MV-4-11 (cell line): ENCODE data around the gene IRF2BP2.

Source experiments
- DNase-seq: peaks from one replicate; lab custom pipeline; 2025; lab: John Stamatoyannopoulos, UW

IRF2BP2 gene

DNA sequence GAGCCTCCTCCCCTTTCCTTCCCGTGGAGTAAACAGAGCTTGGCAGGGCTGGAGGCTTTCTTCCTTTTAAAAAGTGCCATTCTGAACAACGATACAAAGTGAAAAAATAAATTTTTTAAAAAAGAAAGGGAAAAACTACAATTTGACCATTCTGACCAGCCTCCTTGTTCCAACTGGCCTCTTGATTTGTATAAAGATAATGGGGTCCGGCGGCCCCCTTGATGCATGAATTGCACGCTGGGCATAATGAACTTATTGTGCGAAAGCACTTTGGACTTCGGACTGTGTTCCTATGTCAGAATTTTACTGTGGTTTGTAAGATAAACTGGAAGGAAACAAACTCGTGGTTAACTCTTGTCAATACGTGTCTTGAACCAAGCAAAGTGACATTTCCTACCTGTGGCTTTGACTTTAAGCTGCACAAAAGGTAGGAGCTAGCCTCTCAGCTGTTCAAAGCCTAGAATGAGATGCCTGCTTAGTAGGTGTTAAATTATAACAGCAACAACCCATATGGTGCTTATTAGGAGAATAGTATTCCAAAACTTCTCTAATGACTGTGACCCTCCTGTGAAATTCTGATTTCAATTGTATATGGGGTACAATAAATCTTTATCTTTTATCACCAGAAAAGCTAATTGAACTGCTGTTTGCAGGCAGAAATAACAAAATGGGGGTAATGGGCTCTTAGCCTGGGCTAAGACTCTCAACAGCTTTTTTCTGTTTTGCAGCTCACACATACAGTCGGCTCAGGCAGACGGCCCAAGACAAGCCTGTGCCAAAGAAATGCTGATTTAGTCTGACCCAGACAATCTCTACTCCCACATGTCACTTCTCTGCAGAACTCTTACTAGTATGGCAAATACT lies 9.3 kb downstream of the IRF2BP2 start:
- peak; percentile 58 for DNase-seq

DNA sequence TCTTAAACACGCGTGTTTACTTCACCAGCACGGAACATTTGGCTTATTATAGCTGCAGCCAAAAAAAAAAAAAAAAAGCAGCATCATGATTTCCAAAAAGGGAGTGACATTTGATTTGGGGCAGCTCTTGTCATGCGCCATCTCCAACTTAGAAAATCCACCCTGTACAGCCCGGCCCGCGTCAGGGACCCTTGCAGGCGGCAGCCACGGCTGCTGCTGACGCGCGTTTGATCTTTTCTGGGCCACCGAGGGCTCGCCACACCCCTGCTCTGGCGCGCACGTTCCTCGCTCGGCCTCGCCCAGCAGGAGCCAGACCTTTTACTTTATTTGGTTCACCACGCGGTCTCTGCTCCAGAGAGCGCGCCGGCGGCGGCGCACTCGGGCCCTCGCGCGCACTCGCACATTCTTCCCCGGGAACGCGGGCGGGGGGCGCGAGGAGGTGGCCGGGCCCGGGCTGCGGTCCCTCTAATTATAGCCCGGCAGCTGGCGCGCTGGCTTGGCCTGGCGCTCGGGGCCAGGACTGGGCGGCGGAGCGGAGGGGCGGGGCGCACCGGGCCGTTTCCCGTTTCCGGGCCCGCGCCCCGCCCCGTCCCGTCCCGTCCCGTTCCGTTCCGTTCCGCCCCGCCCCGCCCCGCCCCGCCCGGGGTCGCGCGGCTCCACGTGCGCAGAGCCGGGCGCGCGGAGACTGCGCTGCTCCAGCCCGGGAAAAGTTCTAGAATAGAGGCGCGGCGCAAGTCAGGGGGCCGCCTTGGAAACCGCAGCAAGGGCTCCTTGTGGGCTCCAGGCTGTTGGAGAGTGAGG lies 10.2 kb downstream of the IRF2BP2 start:
- peak; percentile 94 for DNase-seq

DNA sequence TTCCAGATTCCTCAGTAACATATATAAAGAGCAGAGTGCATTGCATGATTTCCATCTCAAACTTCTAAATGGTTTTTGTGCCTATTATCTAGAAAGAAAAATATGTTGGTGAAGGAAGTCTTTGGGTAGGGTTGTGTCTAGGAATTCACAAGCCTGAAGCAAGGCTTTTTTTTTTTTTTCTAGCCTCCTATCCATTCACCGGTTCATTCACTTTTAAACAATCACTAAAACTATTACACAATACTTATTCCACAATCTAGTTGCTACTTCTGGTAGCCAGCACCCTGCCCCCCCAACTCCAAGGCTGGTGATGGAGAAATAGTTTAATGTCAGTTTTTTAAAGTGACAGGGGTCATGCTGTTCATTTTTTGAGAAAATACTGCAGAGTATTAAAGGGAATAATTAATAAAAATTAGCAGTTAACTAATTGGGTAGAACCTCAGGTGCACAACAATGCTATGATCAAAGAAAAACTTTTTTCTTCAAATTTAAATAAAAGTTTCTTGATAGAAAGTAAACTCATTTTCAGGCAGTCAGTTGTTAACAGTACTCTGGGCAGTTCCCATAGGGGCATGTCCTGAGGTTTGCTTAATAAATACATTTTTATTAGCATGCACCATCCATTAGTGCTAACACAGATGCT lies 10.9 kb downstream of the IRF2BP2 start:
- peak; percentile 89 for DNase-seq

DNA sequence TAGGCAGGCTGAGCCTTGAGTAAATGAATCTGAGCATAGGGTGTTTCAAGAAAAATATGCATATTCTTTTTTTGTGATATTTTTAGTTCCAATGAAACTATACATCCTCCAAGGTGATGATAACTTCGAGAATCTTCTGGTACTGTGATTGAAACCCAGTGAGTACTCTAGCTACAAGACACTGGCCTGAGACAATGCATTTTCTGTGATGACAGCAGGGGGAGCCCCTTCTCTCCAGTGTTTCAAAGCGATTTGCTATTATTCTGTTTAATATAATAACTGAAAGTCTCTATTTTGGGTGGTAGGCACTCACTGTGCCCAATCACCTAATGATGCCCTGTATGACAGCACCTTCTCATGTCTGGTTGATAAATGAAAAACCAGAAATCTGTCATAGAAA lies 12.1 kb downstream of the IRF2BP2 start:
- peak; percentile 65 for DNase-seq

DNA sequence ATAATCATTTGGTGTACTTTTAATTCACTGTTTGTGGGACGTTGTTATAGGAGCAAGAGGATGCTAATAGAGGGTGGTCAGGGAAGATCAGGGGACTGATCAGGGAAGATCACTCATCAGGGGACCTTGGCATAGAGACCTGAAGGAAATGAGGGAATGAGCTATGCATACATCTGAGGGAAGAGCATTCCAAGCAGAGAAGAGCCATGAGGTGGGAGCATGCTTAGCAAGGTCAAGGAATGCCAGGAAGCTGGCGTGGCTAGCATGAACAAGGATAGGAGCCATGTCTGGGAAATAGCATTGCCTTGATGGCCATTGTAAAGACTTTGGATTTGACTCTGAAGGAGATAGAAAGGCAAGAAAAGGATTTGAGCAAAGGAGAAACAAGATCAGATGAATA lies 14.1 kb downstream of the IRF2BP2 start:
- DNase-seq, result no peak

DNA sequence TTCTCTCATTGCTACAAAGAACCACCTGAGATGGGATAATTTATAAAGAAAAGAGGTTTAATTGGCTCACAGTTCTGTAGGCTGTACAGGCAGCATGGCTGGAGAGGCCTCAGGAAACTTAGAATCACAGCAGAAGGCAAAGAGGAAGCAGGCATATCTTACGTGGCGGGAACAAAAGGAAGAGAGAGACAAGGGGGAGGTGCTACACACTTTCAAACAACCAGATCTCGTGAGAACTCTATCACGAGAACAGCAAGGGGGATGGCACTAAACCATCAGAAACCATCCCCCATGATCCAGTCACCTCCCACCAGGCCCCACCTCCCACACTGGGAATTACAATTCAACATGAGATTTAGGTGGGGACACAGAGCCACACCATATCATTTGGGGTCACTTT lies 15.4 kb downstream of the IRF2BP2 start:
- peak; percentile 44 for DNase-seq

DNA sequence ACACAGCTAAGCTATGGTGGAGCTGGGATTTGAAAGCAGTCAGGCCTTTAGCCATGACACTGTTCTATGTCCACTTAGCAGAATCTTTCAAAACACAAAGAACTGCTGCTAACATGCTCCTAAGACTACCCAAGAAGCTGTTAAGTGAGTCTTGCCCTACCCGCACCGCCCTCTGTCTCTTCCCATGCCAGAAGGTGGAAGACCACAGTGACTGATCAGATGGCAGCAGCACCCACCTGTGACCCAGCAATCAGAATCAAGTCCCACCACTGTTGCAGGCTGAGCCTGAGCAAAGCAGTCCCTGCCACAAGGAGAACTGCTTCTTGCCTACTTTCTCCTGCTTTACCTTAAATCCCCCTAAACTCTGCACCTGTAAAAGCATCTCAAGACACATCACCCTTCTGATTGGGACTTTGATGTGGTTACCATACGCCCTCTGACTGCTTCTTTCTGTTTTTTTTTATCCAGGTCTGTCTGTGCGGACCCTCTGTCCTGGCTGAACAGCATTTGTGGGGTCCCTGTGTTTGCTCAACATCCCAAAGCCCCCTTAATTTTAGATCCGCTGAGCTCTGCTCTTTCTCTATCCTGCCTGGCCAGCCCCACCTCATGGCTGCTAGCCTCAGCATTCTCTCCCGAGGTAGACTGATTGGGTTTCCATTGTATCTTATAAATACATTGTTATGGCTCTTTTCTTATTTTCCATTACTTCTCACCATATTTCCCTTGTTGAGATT lies 16.0 kb downstream of the IRF2BP2 start:
- no peak for DNase-seq

DNA sequence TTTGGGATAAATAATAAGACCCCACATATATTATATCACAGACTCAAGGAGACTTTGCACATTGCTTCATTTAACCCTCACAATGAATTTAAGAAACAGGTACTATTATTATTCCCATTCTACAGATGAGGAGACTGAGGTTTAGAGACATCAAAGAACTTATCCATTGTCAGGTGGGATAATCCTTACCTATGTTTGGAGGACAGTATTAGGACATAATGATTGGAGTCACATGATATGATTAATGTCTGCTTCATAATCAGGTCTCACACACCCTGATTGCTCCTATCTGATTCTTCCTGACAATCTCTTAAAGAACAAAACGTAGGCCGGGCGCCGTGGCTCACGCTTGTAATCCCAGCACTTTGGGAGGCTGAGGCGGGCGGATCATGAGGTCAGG lies 16.9 kb downstream of the IRF2BP2 start:
- DNase-seq, result no peak

DNA sequence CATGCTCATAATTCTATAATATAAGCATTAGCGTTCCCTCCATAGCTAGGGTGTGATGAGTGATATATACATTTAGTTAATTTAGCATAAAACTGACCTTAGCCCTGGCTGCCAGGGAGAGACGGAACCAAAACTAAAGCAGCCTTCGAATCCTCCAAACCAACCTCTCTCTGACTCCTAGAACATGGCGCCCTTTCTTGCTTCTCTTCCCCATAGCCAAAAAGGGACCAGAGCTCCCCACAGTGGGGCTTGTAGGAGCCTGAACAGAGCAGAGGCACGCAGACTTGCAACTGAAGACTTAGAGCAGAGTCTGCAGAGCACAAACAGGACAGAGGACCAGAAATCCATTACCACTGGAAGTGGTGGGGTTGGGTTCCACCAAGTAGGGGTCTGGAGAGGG lies 17.7 kb downstream of the IRF2BP2 start:
- peak; percentile 16 for DNase-seq

DNA sequence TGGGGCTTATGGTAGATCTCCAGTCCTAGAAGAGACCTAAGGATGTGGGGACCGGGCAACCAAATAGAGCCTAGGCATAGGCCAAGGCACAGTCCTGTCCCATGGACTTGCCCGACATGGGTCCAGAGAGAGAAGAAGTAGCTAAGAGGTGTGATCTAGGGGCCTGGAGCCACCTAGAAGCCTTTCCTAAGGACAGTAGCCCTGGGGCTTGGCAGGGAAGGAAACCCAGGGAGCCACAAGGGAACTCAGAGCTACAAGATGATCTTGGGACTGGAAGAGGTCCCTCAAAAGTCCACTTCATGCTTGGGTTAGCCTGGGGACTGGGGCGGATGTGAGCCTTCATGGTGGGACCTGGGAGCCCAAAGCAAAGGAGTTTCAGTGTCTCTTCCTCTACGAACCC lies 18.8 kb downstream of the IRF2BP2 start:
- no peak for DNase-seq

DNA sequence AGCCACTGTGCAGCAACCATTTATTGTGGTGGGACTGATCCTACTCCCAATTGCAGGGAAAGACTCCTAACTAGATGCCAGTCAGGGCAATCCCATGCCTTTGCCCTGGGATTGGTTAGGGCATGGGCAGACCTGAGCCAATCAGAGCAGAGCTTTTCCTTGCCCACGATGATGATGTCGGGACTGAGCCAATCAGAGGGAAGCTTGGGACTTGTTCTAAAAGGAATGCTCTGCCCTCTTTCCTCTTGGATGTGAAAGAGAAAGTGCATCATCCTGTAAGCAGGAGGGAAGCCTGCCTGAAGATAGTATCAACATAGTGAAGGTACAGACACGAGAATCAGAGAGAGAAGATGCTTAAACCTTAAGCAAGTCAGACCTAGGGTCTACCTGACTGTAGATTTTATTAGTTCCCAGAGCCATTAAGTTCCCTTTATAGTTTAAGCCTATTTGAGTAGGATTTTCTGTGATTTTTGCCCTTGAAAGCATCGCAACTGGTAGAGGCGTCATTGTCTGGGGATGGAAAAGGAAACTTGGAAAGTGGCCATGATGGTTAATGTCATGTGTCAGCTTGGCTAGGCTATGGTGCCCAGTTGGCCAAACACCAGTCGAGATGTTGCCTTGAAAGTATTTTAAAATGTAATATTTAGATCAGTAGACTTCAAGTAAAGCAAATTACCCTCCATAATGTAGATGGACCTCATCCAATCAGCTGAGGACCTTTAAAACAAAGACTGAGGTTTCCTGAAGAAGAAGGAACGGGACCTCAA lies 19.9 kb downstream of the IRF2BP2 start:
- DNase-seq, result no peak

DNA sequence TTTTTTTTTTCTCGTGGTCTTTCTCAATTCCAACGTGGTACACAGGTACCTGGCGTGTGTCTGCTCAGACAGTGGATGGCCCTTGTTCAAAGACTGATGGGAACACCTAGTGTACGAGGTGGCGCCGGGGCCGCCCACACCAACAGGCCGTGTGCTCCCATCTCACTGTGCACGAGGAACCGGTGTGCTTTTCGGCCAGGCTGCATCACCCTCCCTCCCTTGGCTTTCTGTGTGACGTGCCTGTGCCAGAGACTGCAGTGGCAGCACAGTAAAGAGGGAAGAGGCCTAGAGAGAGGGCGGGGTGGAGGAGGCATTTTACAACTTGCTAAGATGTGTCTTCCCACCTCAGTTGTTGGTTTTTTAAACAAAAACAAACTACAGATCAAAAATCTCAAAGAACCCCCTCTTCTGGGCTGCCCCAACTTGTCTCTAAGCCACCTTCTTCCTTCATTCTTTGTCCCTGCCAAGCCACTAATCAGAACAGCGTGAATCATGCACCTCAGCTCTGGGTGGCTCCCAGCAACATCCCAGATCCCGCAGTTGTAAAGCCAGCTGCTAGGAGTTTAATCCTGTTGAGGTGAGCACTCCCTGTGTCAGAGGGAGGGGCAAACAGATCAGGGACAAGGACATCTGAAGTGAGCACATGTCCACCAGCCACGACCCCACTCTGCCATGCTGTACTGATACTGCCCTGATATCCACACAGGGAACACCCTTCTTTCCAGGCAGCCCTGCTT lies 20.7 kb downstream of the IRF2BP2 start:
- no peak for DNase-seq

DNA sequence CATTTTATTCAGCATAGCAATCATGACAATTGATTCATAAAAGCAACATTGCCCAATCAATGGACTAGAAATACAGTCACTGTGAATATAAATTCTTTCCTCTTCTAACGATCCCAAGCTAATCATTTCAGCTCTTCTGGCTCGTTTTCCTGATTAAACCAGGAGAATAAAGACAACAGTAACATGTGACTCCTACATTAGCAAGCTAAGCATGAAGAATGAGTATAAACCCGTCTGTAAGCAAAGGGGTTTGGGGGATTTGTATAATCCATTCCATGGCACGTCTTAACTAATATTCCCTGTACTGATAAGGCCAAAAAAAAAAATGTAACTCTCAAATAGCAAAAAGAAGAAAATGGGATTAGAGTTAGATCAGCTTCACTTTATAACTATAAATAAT lies 21.6 kb downstream of the IRF2BP2 start:
- no peak for DNase-seq

DNA sequence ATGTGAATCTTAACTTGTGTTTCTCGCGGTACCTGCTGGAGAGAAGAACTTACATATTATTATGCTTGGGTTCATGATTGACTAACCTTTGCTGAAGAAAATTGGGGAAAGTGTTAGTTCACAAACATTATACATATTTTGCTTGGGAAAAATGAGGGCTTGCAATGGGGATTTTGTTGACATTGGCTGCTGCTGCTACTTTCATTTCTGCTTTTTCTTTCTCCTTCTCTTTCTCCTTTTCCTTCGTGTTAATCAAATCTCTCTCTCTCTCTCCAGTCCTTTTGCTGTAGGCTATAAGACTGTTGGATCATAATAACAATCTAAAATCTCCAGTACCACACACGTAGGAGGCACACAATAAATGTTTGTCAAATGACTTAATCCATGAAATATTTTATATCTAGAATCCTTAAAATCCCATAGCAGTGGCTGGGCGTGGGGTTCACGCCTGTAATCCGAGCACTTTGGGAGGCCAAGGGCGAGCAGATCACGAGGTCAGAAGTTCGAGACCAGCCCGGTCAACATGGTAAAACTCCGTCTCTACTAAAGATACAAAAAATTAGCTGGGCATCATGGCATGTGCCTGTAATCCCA lies 23.0 kb downstream of the IRF2BP2 start:
- DNase-seq, result peak; percentile 43

DNA sequence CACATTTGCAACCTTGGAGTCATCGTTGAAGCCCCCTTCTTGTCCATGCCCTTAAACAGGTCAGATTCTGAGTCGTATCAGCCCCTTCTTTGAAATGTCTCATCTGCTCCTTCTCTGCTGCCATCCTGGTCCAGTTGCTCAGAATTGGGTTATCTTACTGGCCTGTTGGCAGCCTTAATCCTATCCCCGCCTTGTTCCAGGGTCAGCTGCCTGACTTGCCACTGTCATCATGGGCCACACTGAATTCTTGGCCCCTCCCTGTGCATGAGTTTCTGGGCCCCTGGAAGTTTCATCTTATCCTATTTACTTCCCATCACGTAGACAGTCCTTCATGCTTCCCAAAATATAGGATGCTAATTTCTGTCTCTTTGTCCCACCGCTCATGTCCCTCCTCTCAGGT lies 23.7 kb downstream of the IRF2BP2 start:
- DNase-seq, result no peak

DNA sequence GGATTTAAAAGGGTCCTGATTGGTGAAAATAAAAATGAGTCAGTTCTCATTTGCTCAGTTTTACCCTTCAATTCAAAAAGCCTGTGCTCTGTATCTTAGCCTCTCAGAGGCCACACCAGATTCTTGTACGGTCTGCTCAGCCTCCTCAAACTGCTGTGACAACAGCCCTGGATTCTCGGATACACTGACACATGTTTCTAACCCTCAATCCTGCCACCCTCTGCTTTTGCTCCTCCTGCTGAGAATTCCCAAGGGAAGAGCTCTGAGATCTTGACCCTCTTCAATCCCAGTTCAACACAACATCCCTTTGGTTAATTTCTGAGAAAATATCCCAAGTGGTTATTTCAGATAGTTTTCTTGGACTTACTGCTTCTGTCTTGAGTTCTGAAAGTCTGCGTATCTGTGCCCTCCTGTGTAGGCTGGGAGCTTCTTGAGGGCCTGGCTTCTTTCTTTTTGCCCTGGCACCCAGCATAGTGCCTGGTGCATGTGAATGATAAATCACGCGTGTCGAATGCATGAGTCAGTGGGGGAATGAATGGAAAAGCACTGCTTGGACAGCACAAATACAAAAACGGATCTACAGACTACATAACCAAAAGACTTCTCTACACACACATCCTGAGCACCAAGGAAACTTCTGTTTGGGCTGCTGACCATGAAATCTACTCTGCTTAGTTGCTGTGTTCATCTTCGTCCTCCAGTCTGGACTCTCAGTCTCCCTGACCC lies 24.5 kb downstream of the IRF2BP2 start:
- no peak for DNase-seq

DNA sequence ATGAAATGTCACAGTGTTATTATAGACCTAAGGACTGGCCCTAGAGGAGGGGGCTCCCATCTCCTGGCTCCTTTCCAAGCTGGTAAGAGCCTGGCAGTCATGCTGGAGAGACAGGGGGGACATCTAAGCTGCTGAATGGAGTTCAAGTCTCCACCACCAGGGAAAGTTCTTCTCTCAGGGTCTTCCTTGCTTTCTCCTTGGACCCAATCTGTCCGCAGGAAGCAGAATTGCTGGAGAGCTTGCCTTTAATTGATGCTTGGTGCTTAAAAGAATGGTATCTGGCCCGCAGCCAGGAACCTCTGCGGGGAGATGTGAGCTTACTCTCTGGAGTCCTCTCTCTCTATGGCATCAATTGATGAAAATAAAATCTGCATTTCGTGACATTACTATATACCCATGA lies 25.1 kb downstream of the IRF2BP2 start:
- DNase-seq, result no peak

DNA sequence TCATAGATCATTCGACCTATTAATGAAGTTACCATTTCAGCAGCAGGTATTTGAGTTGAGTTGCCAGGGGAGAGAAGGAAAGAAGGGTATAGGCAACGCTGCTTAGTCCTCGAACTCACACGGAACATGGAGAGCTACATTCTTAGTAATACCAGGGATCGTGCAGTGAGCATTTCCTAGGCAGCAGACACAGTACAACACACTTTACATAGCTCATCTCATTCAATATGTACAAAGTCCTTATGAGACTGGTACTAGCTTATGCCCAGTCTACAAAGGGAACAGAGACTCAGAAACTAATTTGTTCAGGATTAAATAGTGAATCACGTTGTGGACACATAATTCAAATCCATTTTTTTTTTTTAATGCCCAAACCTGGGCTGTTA lies 25.6 kb downstream of the IRF2BP2 start:
- DNase-seq, result no peak

DNA sequence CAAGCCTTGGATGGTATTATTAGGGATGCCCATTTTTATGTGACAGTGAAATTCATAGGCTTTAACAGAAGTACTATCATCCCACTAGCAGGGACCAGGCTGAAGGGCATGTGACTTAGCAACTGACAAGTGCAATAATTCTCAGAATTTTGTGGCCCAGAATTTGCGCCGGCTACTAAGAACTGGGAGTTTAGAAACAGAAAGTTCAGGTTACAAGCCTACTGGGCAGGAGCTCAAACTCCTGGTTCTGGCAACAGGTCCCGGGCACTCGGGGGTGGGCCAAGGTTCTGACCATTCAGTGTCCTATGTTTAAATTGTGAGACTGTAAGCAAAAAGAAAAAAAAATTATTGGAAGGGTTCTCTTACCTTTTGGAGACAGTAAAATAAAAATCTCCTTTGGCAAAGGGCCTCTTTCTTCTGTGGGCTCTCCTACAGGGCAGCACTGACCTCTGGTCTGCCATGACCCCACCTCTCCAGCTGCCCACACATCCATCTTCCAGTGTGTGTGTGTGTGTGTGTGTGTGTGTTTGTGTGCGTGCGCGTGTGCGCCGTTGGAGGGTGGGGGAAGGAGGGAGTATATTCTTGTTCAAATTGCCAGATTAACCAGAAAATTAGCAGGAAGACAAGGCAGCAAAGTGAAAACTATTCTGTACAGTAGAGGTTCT lies 26.1 kb downstream of the IRF2BP2 start:
- DNase-seq, result peak; percentile 71
